HL-60 (cell line): ENCODE data around the gene WDR64.

Source experiments
- CTCF ChIP-seq: IDR thresholded peaks from one replicate; pipeline ENCODE4 v1.5.1; 2011; ENCODE audit warnings: low read length, control low read depth, inconsistent platforms; ENCODE audit not compliant: insufficient read depth
- POLR2AphosphoS5 ChIP-seq: IDR thresholded peaks from 2 replicates; pipeline ENCODE4 v1.6.1; 2012; ENCODE audit warnings: low read depth
- REST ChIP-seq: IDR thresholded peaks from 2 replicates; pipeline ENCODE4 v1.6.1; 2012; ENCODE audit warnings: low read depth; ENCODE audit not compliant: insufficient replicate concordance

GRCh38 chr1:241810769-241811405 is 158.8 kb downstream of the WDR64 start:
- TF ChIP-seq CTCF (no peak), POLR2AphosphoS5 (no peak), REST (no peak)
